Measurements from ENCODE around the gene FTH1. TPM values are rescaled to one million over a fixed set of nuclear protein-coding genes. Genes with fewer than 3 reads are reported as not detected.

Gene FTH1
- total and polyA plus RNA-seq, 2 donors (not counting 1 experiment from before 2014, with no cell fraction given) = 2,219 to 2,789 TPM

DNA sequence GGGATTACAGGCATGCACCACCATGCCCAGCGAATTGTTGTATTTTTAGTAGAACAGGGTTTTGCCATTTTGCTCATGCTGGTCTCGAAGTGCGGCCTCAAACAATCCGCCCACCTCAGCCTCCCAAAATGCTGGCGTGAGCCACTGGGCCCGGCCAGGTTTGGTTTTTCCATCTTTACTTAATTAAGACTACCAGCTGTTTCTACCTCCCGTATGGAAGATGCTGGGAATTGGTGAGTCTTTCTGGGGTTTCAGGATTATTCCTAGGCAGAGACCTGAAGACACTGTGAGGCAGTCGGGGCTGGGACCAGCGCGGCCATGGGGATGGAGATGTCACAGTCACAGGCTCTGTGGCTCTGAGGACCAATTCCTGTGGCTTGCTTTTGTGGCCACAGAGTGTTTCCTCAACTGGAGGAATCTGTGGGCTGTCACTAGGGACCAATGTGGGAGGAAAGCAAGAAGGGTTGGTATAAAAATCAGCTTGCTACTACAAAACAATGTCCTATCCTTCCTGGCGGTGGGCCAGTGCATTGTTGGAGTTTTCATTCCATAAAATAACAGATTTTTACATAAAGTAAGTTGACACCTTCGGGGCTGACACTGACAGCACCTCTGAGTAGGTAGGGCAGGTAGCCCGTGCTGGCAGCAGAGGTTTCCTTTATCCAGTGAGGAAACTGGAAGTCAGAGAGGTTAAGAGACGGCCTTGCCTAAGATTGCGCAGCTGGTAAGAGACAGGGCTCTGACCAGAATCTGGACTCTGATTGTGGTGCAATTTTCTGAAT is 8.4 kb upstream of the FTH1 start:
- Histone ChIP-seq H3K9ac (ENCODE audit: insufficient read depth, low read length) (no peak overlapping the region), H2AFZ (ENCODE audit: low read length) (no peak overlapping the region), H3K27ac (ENCODE audit: insufficient read depth, low read length) (no peak overlapping the region), H3K27me3 (ENCODE audit: control insufficient read depth, insufficient read depth, low read length) (no peaks in the 10 kb centered on the region), H3K4me1 (ENCODE audit: control insufficient read depth, extremely low read depth, insufficient read depth, low read length) (peaks cover 22% of the 10 kb centered on the region), H3K4me2 (ENCODE audit: extremely low read depth, insufficient read depth, low read length) (no peak overlapping the region), H3K36me3 (ENCODE audit: control insufficient read depth, insufficient read depth, low read length) (no peaks in the 10 kb centered on the region), H4K20me1 (ENCODE audit: control insufficient read depth, extremely low read depth, insufficient read depth, low read length) (no peaks in the 10 kb centered on the region), H3K4me3 (replicated peaks in 1 of 4; ENCODE audit: control extremely low read depth in 1 of 4, insufficient read depth in 1 of 4, low read depth in 3 of 4, low read length in 4 of 4) (no peak overlapping the region), H3K9me3 (ENCODE audit: control insufficient read depth, insufficient read depth, low read depth, low read length) (no peaks in the 10 kb centered on the region), H3K79me2 (ENCODE audit: control insufficient read depth, insufficient read depth, low read length) (no peaks in the 10 kb centered on the region)
- no peak for DNase-seq (ENCODE audit: low read depth in 2 of 2)
- TF ChIP-seq EZH2 (IDR thresholded peaks at IDR 0.05; ENCODE audit: low read length, missing control alignments) (no peak), CTCF (conservative IDR thresholded peaks at IDR 0.05 in 1 of 2, IDR thresholded peaks at IDR 0.05 in 1 of 2; ENCODE audit: low read depth in 1 of 2, low read length in 2 of 2) (no peak)

- H3K9ac ChIP-seq (ENCODE audit: insufficient read depth, low read length) = no peak overlapping the region
- no peak overlapping the region for H2AFZ ChIP-seq (ENCODE audit: low read length)
- H3K27me3 ChIP-seq (ENCODE audit: control insufficient read depth, insufficient read depth, low read length) = no peaks in the 10 kb centered on the region
- no peak overlapping the region for H3K27ac ChIP-seq (ENCODE audit: insufficient read depth, low read length)
- H3K4me3 ChIP-seq (replicated peaks in 1 of 4; ENCODE audit: control extremely low read depth in 1 of 4, insufficient read depth in 1 of 4, low read depth in 3 of 4, low read length in 4 of 4) = no peak overlapping the region
- H3K4me2 ChIP-seq (ENCODE audit: extremely low read depth, insufficient read depth, low read length) = no peak overlapping the region
- no peaks in the 10 kb centered on the region for H3K79me2 ChIP-seq (ENCODE audit: control insufficient read depth, insufficient read depth, low read length)
- H4K20me1 ChIP-seq (ENCODE audit: control insufficient read depth, extremely low read depth, insufficient read depth, low read length) = no peaks in the 10 kb centered on the region
- H3K4me1 ChIP-seq (ENCODE audit: control insufficient read depth, extremely low read depth, insufficient read depth, low read length) = peaks cover 28% of the 10 kb centered on the region
- DNase-seq (ENCODE audit: low read depth in 2 of 2) = peak in 1 of 2 donors; percentile 46
- H3K9me3 ChIP-seq (ENCODE audit: control insufficient read depth, insufficient read depth, low read depth, low read length) = no peaks in the 10 kb centered on the region
- H3K36me3 ChIP-seq (ENCODE audit: control insufficient read depth, insufficient read depth, low read length) = no peaks in the 10 kb centered on the region
- TF ChIP-seq EZH2 (IDR thresholded peaks at IDR 0.05; ENCODE audit: low read length, missing control alignments) (no peak), CTCF (conservative IDR thresholded peaks at IDR 0.05 in 1 of 2, IDR thresholded peaks at IDR 0.05 in 1 of 2; ENCODE audit: low read depth in 1 of 2, low read length in 2 of 2) (no peak)
These were observed 7.6 kb upstream of the FTH1 start for GRCh38 chr11:61974766-61975631.

DNA sequence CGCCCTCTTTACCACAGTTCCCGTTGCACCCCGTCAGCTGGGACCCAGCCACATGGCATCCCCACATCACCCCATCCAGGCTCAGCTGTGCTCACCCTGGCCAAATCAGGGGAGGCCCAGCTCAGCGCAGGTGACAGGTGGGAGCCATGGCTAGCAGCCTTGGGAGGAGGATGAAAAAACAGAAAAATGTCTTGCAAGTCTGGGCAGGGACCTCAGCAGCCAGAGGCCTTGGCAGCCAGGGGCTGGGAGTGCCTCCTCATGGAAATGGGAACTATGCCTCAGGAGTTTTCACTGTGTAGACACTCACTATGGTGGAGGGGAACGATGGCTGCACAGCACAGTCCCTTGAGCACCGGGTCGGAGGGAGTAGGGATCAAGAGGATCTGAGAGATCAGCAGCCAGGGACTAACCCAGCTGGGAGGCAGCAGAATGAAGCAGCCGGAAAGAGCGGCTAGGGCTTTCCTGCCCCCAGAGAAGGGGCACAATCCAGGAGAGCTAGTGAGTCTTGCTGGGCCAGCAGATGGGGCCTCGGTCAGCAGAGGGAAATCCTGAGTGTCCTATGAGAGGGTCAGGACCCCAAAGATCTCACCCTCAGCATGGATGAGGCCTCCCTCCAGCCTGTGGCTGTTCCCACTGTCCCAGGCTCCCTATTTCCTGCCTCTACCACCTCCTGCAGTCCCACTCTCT is 6.2 kb upstream of the FTH1 start:
- Histone ChIP-seq H3K27me3 (ENCODE audit: control insufficient read depth, insufficient read depth, low read length) (no peaks in the 10 kb centered on the region), H3K9ac (ENCODE audit: insufficient read depth, low read length) (no peak overlapping the region), H3K27ac (ENCODE audit: insufficient read depth, low read length) (no peak overlapping the region), H3K4me2 (ENCODE audit: extremely low read depth, insufficient read depth, low read length) (no peak overlapping the region), H3K4me3 (replicated peaks in 1 of 4; ENCODE audit: control extremely low read depth in 1 of 4, insufficient read depth in 1 of 4, low read depth in 3 of 4, low read length in 4 of 4) (no peak overlapping the region), H3K36me3 (ENCODE audit: control insufficient read depth, insufficient read depth, low read length) (no peaks in the 10 kb centered on the region), H3K9me3 (ENCODE audit: control insufficient read depth, insufficient read depth, low read depth, low read length) (no peaks in the 10 kb centered on the region), H2AFZ (ENCODE audit: low read length) (no peak overlapping the region), H4K20me1 (ENCODE audit: control insufficient read depth, extremely low read depth, insufficient read depth, low read length) (no peaks in the 10 kb centered on the region), H3K4me1 (ENCODE audit: control insufficient read depth, extremely low read depth, insufficient read depth, low read length) (peaks cover 35% of the 10 kb centered on the region), H3K79me2 (ENCODE audit: control insufficient read depth, insufficient read depth, low read length) (peaks cover 4% of the 10 kb centered on the region)
- no peak for DNase-seq (ENCODE audit: low read depth in 2 of 2)
- no peak for TF ChIP-seq EZH2 (IDR thresholded peaks at IDR 0.05; ENCODE audit: low read length, missing control alignments)
- no peak for TF ChIP-seq CTCF (conservative IDR thresholded peaks at IDR 0.05 in 1 of 2, IDR thresholded peaks at IDR 0.05 in 1 of 2; ENCODE audit: low read depth in 1 of 2, low read length in 2 of 2)

All from fibroblast of lung (primary cell).